Endothelial cell of umbilical vein (primary cell): Measurements from ENCODE around the gene KLK1. TPM values are rescaled to one million over a fixed set of nuclear protein-coding genes. Genes with fewer than 3 reads are reported as not detected.

Experiments used
- BruUV-seq: library from RNA; stranded (reverse); fragments of 400-500 nt; replicated peaks from 2 replicates; lab custom pipeline; 2021; lab: Mats Ljungman, UMichigan
- CTCF ChIA-PET: fragments of 300-600, 350-600 bp; sonication (Branson Sonifier 250); formaldehyde crosslinking; loops from one replicate; lab custom pipeline; 2021; ENCODE audit warnings: antibody characterized with exemption, inconsistent platforms; lab: Charles Lee
- POLR2A ChIA-PET: fragments of 300-600, 350-600 bp; sonication (Branson Sonifier 250); formaldehyde crosslinking; loops from one replicate; lab custom pipeline; 2021; ENCODE audit warnings: antibody characterized with exemption, inconsistent platforms; lab: Charles Lee
- DNase-seq: peaks from one replicate; pipeline ENCODE4 v3.0.0-alpha.2; 2011; ENCODE audit warnings: low read depth, low spot score
- FAIRE-seq: peaks from 2 replicates; lab custom pipeline; 2011; peaks lifted over from hg19 to GRCh38; lab: Jason Lieb, UNC
- H2AFZ ChIP-seq: 2 replicates; pipeline ENCODE4 v1.6.0; 2012; ENCODE audit warnings: low read depth, low read length, control low read depth, inconsistent platforms
- H3K27ac ChIP-seq: 2 replicates; pipeline ENCODE4 v1.5.1; 2011; ENCODE audit warnings: low read depth, mild to moderate bottlenecking, control low read depth, low read length, moderate library complexity; ENCODE audit not compliant: insufficient read depth
- H3K27me3 ChIP-seq, 2 experiments: 2 replicates each; pipeline versions ENCODE4 v1.6.0 to v1.6.1; 2011; ENCODE audit warnings: low read length in 2 of 2, mixed read lengths in 1 of 2; ENCODE audit not compliant: control insufficient read depth in 2 of 2, insufficient read depth in 2 of 2
- H3K36me3 ChIP-seq, 2 experiments: 2 replicates in 1 of 2; 3 replicates in 1 of 2; pipeline ENCODE4 v1.5.1; 2011; ENCODE audit warnings: low read length in 2 of 2, mild to moderate bottlenecking in 1 of 2, moderate library complexity in 1 of 2; ENCODE audit not compliant: control insufficient read depth in 2 of 2, insufficient read depth in 2 of 2; ENCODE audit errors: extremely low read depth in 1 of 2
- H3K4me1 ChIP-seq: 3 replicates; pipeline ENCODE4 v1.5.1; 2011; ENCODE audit warnings: mild to moderate bottlenecking, low read length; ENCODE audit not compliant: control insufficient read depth, insufficient read depth; ENCODE audit errors: extremely low read depth
- H3K4me2 ChIP-seq: 2 replicates; pipeline ENCODE4 v1.6.1; 2011; ENCODE audit warnings: low read length, control low read depth, mixed read lengths; ENCODE audit not compliant: insufficient read depth
- H3K4me3 ChIP-seq, 3 experiments: fragments of 200-600 bp in 1 of 3; sonication (generic), shearing (Covaris generic) in 1 of 3; replicated peaks in 1 of 3; 2 replicates each; pipeline ENCODE4 v1.5.1; 2011 to 2016; ENCODE audit warnings: control low read depth in 3 of 3, low read length in 3 of 3, mild to moderate bottlenecking in 2 of 3, inconsistent platforms in 1 of 3, low read depth in 1 of 3, moderate library complexity in 1 of 3; ENCODE audit not compliant: insufficient read depth in 1 of 3
- H3K79me2 ChIP-seq: 2 replicates; pipeline ENCODE4 v1.6.0; 2012; ENCODE audit warnings: low read length, inconsistent platforms; ENCODE audit not compliant: control insufficient read depth, insufficient read depth
- H3K9ac ChIP-seq: replicated peaks from 2 replicates; pipeline ENCODE3; 2011; ENCODE audit warnings: low read length, control low read depth; ENCODE audit not compliant: insufficient read depth; ENCODE audit errors: extremely low read depth
- H3K9me1 ChIP-seq: replicated peaks from 3 replicates; pipeline ENCODE4 v1.6.0; 2011; ENCODE audit warnings: mild to moderate bottlenecking, low read length; ENCODE audit not compliant: control insufficient read depth, insufficient read depth; ENCODE audit errors: extremely low read depth
- H3K9me3 ChIP-seq: replicated peaks from 2 replicates; pipeline ENCODE4 v1.5.1; 2012; ENCODE audit warnings: low read length, inconsistent platforms; ENCODE audit not compliant: control insufficient read depth, insufficient read depth
- H4K20me1 ChIP-seq: replicated peaks from 2 replicates; pipeline ENCODE3; 2011; ENCODE audit warnings: mild to moderate bottlenecking, low read length; ENCODE audit not compliant: control insufficient read depth, insufficient read depth; ENCODE audit errors: extremely low read depth
- FOS ChIP-seq: IDR thresholded peaks from 2 replicates; pipeline ENCODE4 v1.6.1; 2011; ENCODE audit warnings: mild to moderate bottlenecking, low read length, moderate library complexity, borderline replicate concordance; ENCODE audit not compliant: insufficient read depth
- JUN ChIP-seq: IDR thresholded peaks from 2 replicates; pipeline ENCODE4 v1.6.1; 2011; ENCODE audit warnings: borderline replicate concordance, low read depth; ENCODE audit not compliant: insufficient read length, insufficient read depth
- POLR2AphosphoS5 ChIP-seq: IDR thresholded peaks from 2 replicates; pipeline ENCODE4 v1.6.1; 2012; ENCODE audit warnings: low read depth, mild to moderate bottlenecking, control low read depth, low read length, moderate library complexity; ENCODE audit not compliant: insufficient read depth
- dilution Hi-C: fragments of 300-500 bp; cut with MboI; formaldehyde crosslinking; loops from one replicate; pipeline ENCODE4 v1.15.0; 2019; ENCODE audit warnings: low sequenced_read_pairs; ENCODE audit not compliant: extremely low pct_ligation_motif_present
- intact Hi-C: fragments of 100-400 bp; cut with micrococcal nuclease; formaldehyde crosslinking; loops from one replicate; pipeline ENCODE4 v1.10.0; 2022
- polyA plus RNA-seq, 4 experiments: library from polyadenylated mRNA; depleted of rRNA in 3 of 4; stranded (reverse) in 3 of 4; unstranded in 1 of 4; fragments of >200 nt; gene quantifications; 2 replicates each; pipeline versions ENCODE4 v1.2.1 to v1.2.3, GENCODE V29; 2011 to 2012; ENCODE audit warnings: missing spikeins in 1 of 4
- total RNA-seq: library from RNA; stranded (reverse); gene quantifications from 2 replicates; pipeline ENCODE4 v1.2.3, GENCODE V29; 2021
- TF ChIP-seq, protein P1 (sequence below): IDR thresholded peaks from 2 replicates; pipeline ENCODE4 v1.6.1; 2011; ENCODE audit not compliant: insufficient read depth, insufficient read length
- TF ChIP-seq, protein P2 (sequence below), 2 donors: IDR thresholded peaks; 1 replicate in 1 of 2; 2 replicates in 1 of 2; pipeline ENCODE4 v1.5.1; 2011; ENCODE audit warnings: low read length in 2 of 2, mild to moderate bottlenecking in 2 of 2, moderate library complexity in 2 of 2, control low read depth in 1 of 2, inconsistent platforms in 1 of 2, low read depth in 1 of 2; ENCODE audit not compliant: insufficient read depth in 1 of 2; ENCODE audit errors: extremely low read depth in 1 of 2

The KLK1 gene
- total and polyA plus RNA-seq, 2 donors (not counting 3 experiments of a cell fraction or from before 2014, with no cell fraction given): 0.08 TPM; not detected in 1

DNA sequence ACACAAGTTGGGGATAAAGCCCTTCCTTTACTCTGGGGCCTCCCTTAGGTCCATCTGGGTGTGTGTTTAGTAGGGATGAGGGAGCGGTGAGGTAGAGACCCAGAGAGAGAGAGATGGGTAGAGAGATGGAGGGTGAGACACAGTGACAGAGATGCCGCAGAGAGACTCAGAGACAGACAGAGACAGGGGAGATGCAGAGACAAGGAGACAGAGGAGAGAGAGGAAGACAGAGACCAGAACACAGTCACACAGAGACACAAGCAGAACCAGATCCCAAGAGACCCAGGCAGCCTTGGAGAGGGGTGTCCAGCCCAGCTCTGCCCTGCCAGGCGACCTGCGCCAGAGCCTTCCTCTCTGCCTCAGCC, 2.4 kb downstream of the KLK1 start:
- no peak for TF ChIP-seq POLR2AphosphoS5
- TF ChIP-seq, protein P1, sequence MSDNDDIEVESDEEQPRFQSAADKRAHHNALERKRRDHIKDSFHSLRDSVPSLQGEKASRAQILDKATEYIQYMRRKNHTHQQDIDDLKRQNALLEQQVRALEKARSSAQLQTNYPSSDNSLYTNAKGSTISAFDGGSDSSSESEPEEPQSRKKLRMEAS: no peak
- TF ChIP-seq JUN: no peak
- TF ChIP-seq FOS: no peak
- TF ChIP-seq, protein P2, sequence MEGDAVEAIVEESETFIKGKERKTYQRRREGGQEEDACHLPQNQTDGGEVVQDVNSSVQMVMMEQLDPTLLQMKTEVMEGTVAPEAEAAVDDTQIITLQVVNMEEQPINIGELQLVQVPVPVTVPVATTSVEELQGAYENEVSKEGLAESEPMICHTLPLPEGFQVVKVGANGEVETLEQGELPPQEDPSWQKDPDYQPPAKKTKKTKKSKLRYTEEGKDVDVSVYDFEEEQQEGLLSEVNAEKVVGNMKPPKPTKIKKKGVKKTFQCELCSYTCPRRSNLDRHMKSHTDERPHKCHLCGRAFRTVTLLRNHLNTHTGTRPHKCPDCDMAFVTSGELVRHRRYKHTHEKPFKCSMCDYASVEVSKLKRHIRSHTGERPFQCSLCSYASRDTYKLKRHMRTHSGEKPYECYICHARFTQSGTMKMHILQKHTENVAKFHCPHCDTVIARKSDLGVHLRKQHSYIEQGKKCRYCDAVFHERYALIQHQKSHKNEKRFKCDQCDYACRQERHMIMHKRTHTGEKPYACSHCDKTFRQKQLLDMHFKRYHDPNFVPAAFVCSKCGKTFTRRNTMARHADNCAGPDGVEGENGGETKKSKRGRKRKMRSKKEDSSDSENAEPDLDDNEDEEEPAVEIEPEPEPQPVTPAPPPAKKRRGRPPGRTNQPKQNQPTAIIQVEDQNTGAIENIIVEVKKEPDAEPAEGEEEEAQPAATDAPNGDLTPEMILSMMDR (IDR thresholded peaks at IDR 0.05; ENCODE audit: extremely low read depth in 1 of 2, insufficient read depth in 1 of 2, low read depth in 1 of 2, low read length in 2 of 2): no peak
- intact Hi-C loops: no loop called here
- ChIA-PET POLR2A (no interaction called here), CTCF (no interaction called here)
- no peak overlapping the region for H3K27ac ChIP-seq
- H3K9ac ChIP-seq: no peak overlapping the region
- no peaks in the 10 kb centered on the region for H3K4me1 ChIP-seq
- no peak overlapping the region for H2AFZ ChIP-seq
- H3K79me2 ChIP-seq: no peaks in the 10 kb centered on the region
- no peak overlapping the region for H3K4me3 ChIP-seq
- H3K9me3 ChIP-seq: no peaks in the 10 kb centered on the region
- dilution Hi-C loops: no loop called here
- FAIRE-seq: no peak
- no peak overlapping the region for H3K4me2 ChIP-seq
- H3K36me3 ChIP-seq: no peaks in the 10 kb centered on the region
- BruUV-seq: no TSS peak
- peaks cover 21 to 23% of the 10 kb centered on the region in 2 experiments for H3K27me3 ChIP-seq
- H4K20me1 ChIP-seq: no peaks in the 10 kb centered on the region
- no peak for DNase-seq
- H3K9me1 ChIP-seq: no peaks in the 10 kb centered on the region
